Esophagus squamous epithelium (tissue), 4 donors: ENCODE data around the gene DENND1B.

Experiments used
- CTCF ChIP-seq, 6 experiments: fragments of 450-650 bp in 4 of 6; fragments of 200-600 bp in 2 of 6; sonication (generic) in 2 of 6; IDR thresholded peaks; one replicate each; pipeline ENCODE4 v1.5.1; 2016 to 2019; ENCODE audit warnings: antibody characterized with exemption in 6 of 6, mild to moderate bottlenecking in 4 of 6, moderate library complexity in 4 of 6
- POLR2A ChIP-seq, 4 donors: fragments of 450-650 bp; IDR thresholded peaks; one replicate each; pipeline ENCODE4 v1.6.1; 2017; ENCODE audit warnings: antibody characterized with exemption in 4 of 4, mild to moderate bottlenecking in 4 of 4, moderate library complexity in 3 of 4

- TF ChIP-seq CTCF (IDR thresholded peaks at IDR 0.05) = no peak
- no peak for TF ChIP-seq POLR2A (IDR thresholded peaks at IDR 0.05)
Observed at GRCh38 chr1:197725044-197725443, 50.2 kb downstream of the DENND1B start.
